Endothelial cell (in vitro differentiated cells): ENCODE measurements around the gene APEH. TPM values are rescaled to one million over a fixed set of nuclear protein-coding genes. Genes with fewer than 3 reads are reported as not detected.
A peak's percentile ranks its signal among the peaks of the same experiment; 100 is the strongest.

Source experiments
- DNase-seq: peaks from one replicate; pipeline ENCODE4 v3.0.0; 2021; ENCODE audit warnings: low spot score
- H3K27ac Mint-ChIP-seq: one replicate; pipeline ENCODE4 v1.8.0; 2021; ENCODE audit warnings: mixed read lengths, inconsistent platforms; ENCODE audit not compliant: unreplicated experiment
- H3K27me3 Mint-ChIP-seq: one replicate; pipeline ENCODE4 v1.8.0; 2021; ENCODE audit warnings: mild to moderate bottlenecking, moderate library complexity, mixed read lengths, inconsistent platforms; ENCODE audit not compliant: unreplicated experiment
- H3K36me3 Mint-ChIP-seq: one replicate; pipeline ENCODE4 v1.8.0; 2021; ENCODE audit warnings: mild to moderate bottlenecking, low read depth, mixed read lengths, inconsistent platforms; ENCODE audit not compliant: unreplicated experiment
- H3K4me1 Mint-ChIP-seq: one replicate; pipeline ENCODE4 v1.8.0; 2021; ENCODE audit warnings: mild to moderate bottlenecking, mixed read lengths, inconsistent platforms; ENCODE audit not compliant: unreplicated experiment
- H3K4me3 Mint-ChIP-seq: one replicate; pipeline ENCODE4 v1.8.0; 2021; ENCODE audit warnings: mild to moderate bottlenecking, mixed read lengths, inconsistent platforms; ENCODE audit not compliant: unreplicated experiment
- H3K9me3 Mint-ChIP-seq: one replicate; pipeline ENCODE4 v1.8.0; 2021; ENCODE audit warnings: mixed read lengths, inconsistent platforms; ENCODE audit not compliant: unreplicated experiment
- CTCF ChIP-seq: fragments of 200-600 bp; sonication (generic); IDR thresholded peaks from one replicate; pipeline ENCODE4 v1.5.0; 2021; ENCODE audit warnings: antibody characterized with exemption; ENCODE audit not compliant: unreplicated experiment
- total RNA-seq: library from RNA; stranded (reverse); fragmentation: NEBNext Ultra II Directional; extraction: Animal tissue kit (Norgen Biotek cat#: 25700); gene quantifications from one replicate; pipeline ENCODE4 v1.2.1, GENCODE V29; 2021; ENCODE audit not compliant: unreplicated experiment

APEH gene
- total RNA-seq, 1 donor from 2014 or later, result 71.1 TPM

DNA sequence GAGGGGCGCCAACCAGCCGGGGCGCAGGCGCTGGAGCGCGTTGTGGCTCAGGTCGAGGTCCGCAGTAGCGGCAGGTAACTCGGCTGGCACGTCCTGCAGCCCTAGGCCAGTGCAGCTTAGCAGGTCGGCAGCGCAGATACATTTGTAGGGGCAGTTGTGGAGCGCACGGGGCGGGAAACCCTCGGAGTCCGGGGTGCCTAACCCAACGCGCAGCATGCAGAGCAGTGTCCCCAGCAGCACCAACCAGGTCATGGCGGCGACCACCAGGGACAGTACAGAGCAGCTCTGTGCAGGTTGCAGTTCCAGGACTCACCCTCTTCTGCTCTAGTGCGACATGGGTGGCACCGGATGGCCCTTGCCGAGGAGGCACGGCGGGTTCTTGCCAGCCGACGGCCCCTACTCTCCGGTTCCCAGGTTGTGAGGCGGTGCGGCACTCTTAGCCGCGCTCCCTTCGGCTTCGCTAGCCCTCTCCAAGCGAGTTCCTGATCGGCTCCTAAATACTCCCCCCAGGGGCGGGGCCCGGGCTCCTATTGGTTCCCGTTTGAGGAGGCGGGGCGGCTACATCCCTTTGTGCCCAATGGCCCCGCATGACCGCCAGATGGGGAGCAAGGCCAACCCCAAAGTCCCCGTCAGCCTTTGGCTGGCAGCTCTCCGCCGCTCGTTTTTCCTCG, 45.2 kb downstream of the APEH start, which contains the start of gene AMIGO3:
Gene AMIGO3, minus strand, starts transcription at position 471 of the 671 bp plus-strand sequence. Its CDS starts 219 bp downstream, at position 252.
- Mint-ChIP-seq H3K4me3 (peak within 1 kb of the TSS; percentile 80), H3K9me3 (no peaks in the 10 kb centered on the region), H3K36me3 (peaks cover 4% of the 10 kb centered on the region), H3K4me1 (peaks cover 14% of the 10 kb centered on the region), H3K27ac (peak within 1 kb of the TSS; percentile 31), H3K27me3 (peaks cover 23% of the 10 kb centered on the region)
- peak; percentile 59 for TF ChIP-seq CTCF
- DNase-seq, result peak; percentile 91

- H3K36me3 Mint-ChIP-seq, result peaks cover 4% of the 10 kb centered on the region
- peak overlapping the region; percentile 20 for H3K27ac Mint-ChIP-seq
- H3K27me3 Mint-ChIP-seq, result peaks cover 23% of the 10 kb centered on the region
- DNase-seq, result no peak
- TF ChIP-seq CTCF, result no peak
- H3K4me1 Mint-ChIP-seq, result peaks cover 14% of the 10 kb centered on the region
- H3K9me3 Mint-ChIP-seq, result no peaks in the 10 kb centered on the region
- peak overlapping the region; percentile 73 for H3K4me3 Mint-ChIP-seq
Observed at GRCh38 chr3:49720855-49721595, 46.9 kb downstream of the APEH start.

DNA sequence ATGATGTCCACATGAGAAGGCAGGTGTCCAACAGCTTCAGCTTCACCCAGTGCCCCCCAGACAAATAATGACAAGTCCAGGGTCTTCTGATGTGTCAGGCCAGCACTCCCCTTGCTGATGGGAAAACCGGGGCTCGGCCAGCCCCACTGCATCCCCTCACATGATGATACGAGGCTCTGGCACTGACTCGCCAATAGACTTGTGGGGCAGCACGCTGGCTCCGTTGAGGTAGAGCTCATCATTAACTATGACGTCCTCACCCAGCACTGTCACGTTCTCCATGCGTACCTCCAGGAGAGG, 47.4 kb downstream of the APEH start:
- Mint-ChIP-seq H3K27me3 (peaks cover 22% of the 10 kb centered on the region), H3K4me1 (peaks cover 14% of the 10 kb centered on the region), H3K27ac (peak overlapping the region; percentile 20), H3K4me3 (no peak overlapping the region), H3K36me3 (peaks cover 4% of the 10 kb centered on the region), H3K9me3 (no peaks in the 10 kb centered on the region)
- no peak for DNase-seq
- TF ChIP-seq CTCF, result no peak

- Mint-ChIP-seq H3K4me1 (peaks cover 14% of the 10 kb centered on the region), H3K9me3 (no peaks in the 10 kb centered on the region), H3K36me3 (peaks cover 4% of the 10 kb centered on the region), H3K27me3 (peaks cover 22% of the 10 kb centered on the region), H3K4me3 (peak overlapping the region; percentile 96), H3K27ac (peak overlapping the region; percentile 57)
- no peak for TF ChIP-seq CTCF
- DNase-seq, result no peak
Observed at GRCh38 chr3:49721896-49722781, 48.0 kb downstream of the APEH start.
